Measurements from ENCODE around the gene RUNX1.

RUNX1 gene

DNA sequence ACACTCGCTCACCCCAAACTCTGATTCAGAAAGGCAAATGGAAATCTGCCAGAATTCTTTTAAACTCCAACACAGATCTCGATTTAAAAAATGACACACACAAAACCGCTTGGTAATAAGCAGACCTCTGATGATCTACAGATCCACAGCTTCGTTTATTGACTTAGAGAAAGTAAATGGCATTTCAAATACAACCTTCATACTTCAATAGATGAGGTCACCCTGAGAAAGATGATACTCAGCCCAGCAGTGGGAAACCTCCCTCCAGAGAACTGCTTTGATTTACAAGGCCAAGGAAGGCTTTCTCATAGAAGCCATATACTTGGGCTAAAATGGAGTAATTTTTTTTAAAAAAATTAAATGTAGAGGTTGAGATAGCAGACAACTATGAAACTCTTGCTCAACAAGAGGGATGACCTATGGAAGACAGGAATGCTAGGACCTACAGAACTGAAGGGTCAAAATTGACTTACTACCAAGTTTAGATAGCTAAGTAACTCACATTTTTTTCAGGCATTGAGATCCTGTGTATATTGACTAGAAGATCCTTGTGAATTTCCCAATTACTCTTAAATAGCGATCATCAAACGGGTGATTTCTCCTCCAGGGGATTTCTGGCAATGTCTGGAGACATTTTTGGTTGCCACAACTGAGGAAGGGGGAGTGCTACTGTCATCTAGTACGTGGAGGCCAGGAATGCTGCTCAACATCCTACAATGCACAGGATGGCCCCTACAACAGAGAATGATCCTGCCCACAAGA is 236.4 kb downstream of the RUNX1 start:
- TF ChIP-seq, protein P1, sequence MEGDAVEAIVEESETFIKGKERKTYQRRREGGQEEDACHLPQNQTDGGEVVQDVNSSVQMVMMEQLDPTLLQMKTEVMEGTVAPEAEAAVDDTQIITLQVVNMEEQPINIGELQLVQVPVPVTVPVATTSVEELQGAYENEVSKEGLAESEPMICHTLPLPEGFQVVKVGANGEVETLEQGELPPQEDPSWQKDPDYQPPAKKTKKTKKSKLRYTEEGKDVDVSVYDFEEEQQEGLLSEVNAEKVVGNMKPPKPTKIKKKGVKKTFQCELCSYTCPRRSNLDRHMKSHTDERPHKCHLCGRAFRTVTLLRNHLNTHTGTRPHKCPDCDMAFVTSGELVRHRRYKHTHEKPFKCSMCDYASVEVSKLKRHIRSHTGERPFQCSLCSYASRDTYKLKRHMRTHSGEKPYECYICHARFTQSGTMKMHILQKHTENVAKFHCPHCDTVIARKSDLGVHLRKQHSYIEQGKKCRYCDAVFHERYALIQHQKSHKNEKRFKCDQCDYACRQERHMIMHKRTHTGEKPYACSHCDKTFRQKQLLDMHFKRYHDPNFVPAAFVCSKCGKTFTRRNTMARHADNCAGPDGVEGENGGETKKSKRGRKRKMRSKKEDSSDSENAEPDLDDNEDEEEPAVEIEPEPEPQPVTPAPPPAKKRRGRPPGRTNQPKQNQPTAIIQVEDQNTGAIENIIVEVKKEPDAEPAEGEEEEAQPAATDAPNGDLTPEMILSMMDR (IDR thresholded peaks at IDR 0.05; ENCODE audit: poor library complexity, severe bottlenecking), result no peak
- no peak overlapping the region for H3K4me3 ChIP-seq (ENCODE audit: severe bottlenecking)
- ATAC-seq (ENCODE audit: low read depth) (peak; percentile 47), DNase-seq (ENCODE audit: low spot score) (no peak)
- no peaks in the 10 kb centered on the region for H3K9me3 ChIP-seq (ENCODE audit: severe bottlenecking)
- peak overlapping the region; percentile 98 for H3K27ac ChIP-seq (ENCODE audit: poor library complexity, severe bottlenecking)
- H3K4me1 ChIP-seq (ENCODE audit: insufficient read depth, poor library complexity, severe bottlenecking), result peaks cover 63% of the 10 kb centered on the region
- H3K27me3 ChIP-seq (ENCODE audit: insufficient read depth, poor library complexity, severe bottlenecking), result no peaks in the 10 kb centered on the region
- peaks cover 60% of the 10 kb centered on the region for H3K36me3 ChIP-seq (ENCODE audit: low read depth)

DNA sequence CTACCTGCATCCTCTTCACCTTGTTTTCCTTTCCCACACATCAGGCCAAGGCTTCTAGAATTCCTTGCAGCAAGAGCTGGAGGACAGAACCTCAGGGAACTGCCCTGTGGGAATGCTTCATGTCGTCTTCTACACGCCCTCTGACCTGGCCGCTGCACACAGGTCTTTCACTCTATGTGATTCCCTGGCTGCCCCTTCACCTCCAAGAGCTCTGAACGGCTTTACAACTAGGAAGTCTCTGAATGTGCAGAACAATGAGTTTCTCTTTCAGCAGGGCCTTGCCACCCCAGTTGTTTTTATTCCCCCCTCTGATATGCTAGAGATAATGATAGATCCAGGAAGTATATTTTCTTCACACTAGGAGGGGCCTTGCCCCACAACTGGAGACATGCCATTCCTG is 237.7 kb downstream of the RUNX1 start:
- H3K27ac ChIP-seq (ENCODE audit: poor library complexity, severe bottlenecking), result peak overlapping the region; percentile 98
- TF ChIP-seq, protein P1 (IDR thresholded peaks at IDR 0.05; ENCODE audit: poor library complexity, severe bottlenecking), result no peak
- peaks cover 75% of the 10 kb centered on the region for H3K4me1 ChIP-seq (ENCODE audit: insufficient read depth, poor library complexity, severe bottlenecking)
- H3K36me3 ChIP-seq (ENCODE audit: low read depth), result peaks cover 61% of the 10 kb centered on the region
- peaks cover 5% of the 10 kb centered on the region for H3K9me3 ChIP-seq (ENCODE audit: severe bottlenecking)
- no peak overlapping the region for H3K4me3 ChIP-seq (ENCODE audit: severe bottlenecking)
- ATAC-seq (ENCODE audit: low read depth) (no peak), DNase-seq (ENCODE audit: low spot score) (no peak)
- no peaks in the 10 kb centered on the region for H3K27me3 ChIP-seq (ENCODE audit: insufficient read depth, poor library complexity, severe bottlenecking)

DNA sequence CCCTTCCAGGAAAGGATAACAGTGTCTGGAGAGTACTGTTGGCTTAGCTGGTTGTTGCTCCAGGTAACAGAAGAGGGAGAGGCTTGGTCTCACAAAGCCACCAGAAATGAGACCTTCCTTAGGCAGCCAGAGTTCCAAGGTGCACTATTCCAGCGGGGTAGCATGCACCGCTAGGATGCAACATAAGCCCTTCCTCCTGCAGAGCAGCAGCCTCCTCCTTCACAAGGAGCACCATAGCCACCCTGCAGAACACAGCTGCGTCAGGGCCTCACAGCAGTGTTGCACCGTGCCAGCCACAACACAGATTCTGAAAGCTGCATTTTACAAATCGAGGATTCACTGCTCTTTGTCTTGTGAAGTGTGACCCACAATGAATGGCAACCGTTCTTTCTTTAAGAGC is 238.3 kb downstream of the RUNX1 start:
- peaks cover 77% of the 10 kb centered on the region for H3K4me1 ChIP-seq (ENCODE audit: insufficient read depth, poor library complexity, severe bottlenecking)
- TF ChIP-seq, protein P1 (IDR thresholded peaks at IDR 0.05; ENCODE audit: poor library complexity, severe bottlenecking), result no peak
- H3K9me3 ChIP-seq (ENCODE audit: severe bottlenecking), result peaks cover 6% of the 10 kb centered on the region
- DNase-seq (ENCODE audit: low spot score) (no peak), ATAC-seq (ENCODE audit: low read depth) (no peak)
- H3K27me3 ChIP-seq (ENCODE audit: insufficient read depth, poor library complexity, severe bottlenecking), result no peaks in the 10 kb centered on the region
- H3K27ac ChIP-seq (ENCODE audit: poor library complexity, severe bottlenecking), result peak overlapping the region; percentile 98
- H3K4me3 ChIP-seq (ENCODE audit: severe bottlenecking), result no peak overlapping the region
- peaks cover 65% of the 10 kb centered on the region for H3K36me3 ChIP-seq (ENCODE audit: low read depth)

DNA sequence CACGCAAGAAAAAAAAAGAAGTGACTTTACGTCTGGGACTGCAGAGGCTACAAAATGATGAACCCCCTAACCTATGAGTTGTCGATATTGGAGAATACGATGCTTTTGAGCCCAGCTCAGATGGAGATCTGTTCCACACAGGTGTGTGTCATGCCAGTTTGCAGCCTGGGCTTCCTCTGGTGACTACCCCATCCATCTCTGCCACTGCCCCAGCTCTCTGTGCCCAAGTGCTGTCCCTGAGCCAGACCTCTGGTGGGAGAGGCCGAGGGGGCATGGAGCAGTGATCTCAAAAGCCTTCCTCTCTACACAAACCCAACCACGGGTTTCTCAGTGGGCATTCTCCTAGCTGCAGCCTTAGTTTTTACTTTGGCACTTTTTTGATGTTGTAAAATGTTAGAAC is 239.3 kb downstream of the RUNX1 start:
- H3K27ac ChIP-seq (ENCODE audit: poor library complexity, severe bottlenecking), result peak overlapping the region; percentile 98
- H3K9me3 ChIP-seq (ENCODE audit: severe bottlenecking), result peaks cover 13% of the 10 kb centered on the region
- TF ChIP-seq, protein P1 (IDR thresholded peaks at IDR 0.05; ENCODE audit: poor library complexity, severe bottlenecking), result no peak
- no peaks in the 10 kb centered on the region for H3K27me3 ChIP-seq (ENCODE audit: insufficient read depth, poor library complexity, severe bottlenecking)
- H3K4me3 ChIP-seq (ENCODE audit: severe bottlenecking), result no peak overlapping the region
- DNase-seq (ENCODE audit: low spot score), result no peak
- no peak for ATAC-seq (ENCODE audit: low read depth)
- H3K4me1 ChIP-seq (ENCODE audit: insufficient read depth, poor library complexity, severe bottlenecking), result peaks cover 71% of the 10 kb centered on the region
- peaks cover 74% of the 10 kb centered on the region for H3K36me3 ChIP-seq (ENCODE audit: low read depth)

DNA sequence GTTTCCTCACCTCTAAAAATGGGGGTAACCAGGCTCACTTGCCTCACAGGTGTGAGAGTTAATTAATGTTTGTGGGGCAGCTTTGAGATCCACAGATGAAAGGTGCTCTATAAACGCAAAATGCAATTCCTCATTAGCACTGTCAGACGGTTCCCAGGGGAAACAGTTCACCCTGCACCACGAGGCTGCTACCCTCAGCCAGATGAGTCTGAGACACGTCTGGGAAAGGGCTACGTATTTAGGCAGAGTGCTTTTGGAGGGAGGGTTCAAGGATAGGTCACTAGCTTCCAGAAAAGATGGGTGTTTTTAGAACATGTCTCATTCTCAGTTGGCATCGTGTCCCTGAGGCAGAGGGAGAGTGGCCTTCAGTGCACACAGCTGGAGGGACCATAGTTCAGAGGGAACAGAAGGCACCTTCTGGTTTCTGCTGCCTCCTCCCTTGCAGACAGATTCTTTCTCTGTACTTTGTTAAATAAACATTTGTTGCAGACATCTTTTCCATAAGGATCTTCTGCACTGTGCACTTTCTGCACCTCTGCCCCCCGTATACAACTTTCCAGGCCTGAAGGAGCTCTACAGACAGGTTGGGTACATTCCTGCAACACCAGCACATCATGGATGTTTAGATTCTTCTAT is 240.4 kb downstream of the RUNX1 start:
- DNase-seq (ENCODE audit: low spot score) (no peak), ATAC-seq (ENCODE audit: low read depth) (no peak)
- no peaks in the 10 kb centered on the region for H3K27me3 ChIP-seq (ENCODE audit: insufficient read depth, poor library complexity, severe bottlenecking)
- TF ChIP-seq, protein P1 (IDR thresholded peaks at IDR 0.05; ENCODE audit: poor library complexity, severe bottlenecking), result no peak
- H3K27ac ChIP-seq (ENCODE audit: poor library complexity, severe bottlenecking), result peak overlapping the region; percentile 98
- H3K9me3 ChIP-seq (ENCODE audit: severe bottlenecking), result peaks cover 13% of the 10 kb centered on the region
- H3K4me3 ChIP-seq (ENCODE audit: severe bottlenecking), result no peak overlapping the region
- peaks cover 59% of the 10 kb centered on the region for H3K4me1 ChIP-seq (ENCODE audit: insufficient read depth, poor library complexity, severe bottlenecking)
- H3K36me3 ChIP-seq (ENCODE audit: low read depth), result peaks cover 77% of the 10 kb centered on the region

Data from RWPE2 (cell line).